ENCODE data around the gene FAM174B. TPM values are rescaled to one million over a fixed set of nuclear protein-coding genes. Genes with fewer than 3 reads are reported as not detected.

Gene FAM174B
- total RNA-seq, 2 donors from 2014 or later: 3.9 to 5.3 TPM

GRCh38 chr15:92580933-92581445 is 74.6 kb downstream of the FAM174B start:
- no peak for ATAC-seq
- no peak for DNase-seq (ENCODE audit: low spot score in 2 of 2)
- no peaks in the 10 kb centered on the region for H3K36me3 Mint-ChIP-seq
- no peaks in the 10 kb centered on the region for H3K9me3 Mint-ChIP-seq
- H3K27ac Mint-ChIP-seq: no peak overlapping the region

- Mint-ChIP-seq H3K36me3 (no peaks in the 10 kb centered on the region), H3K9me3 (no peaks in the 10 kb centered on the region), H3K27ac (no peak overlapping the region)
- DNase-seq (ENCODE audit: low spot score in 2 of 2) (no peak), ATAC-seq (no peak)
These were observed 75.1 kb downstream of the FAM174B start for GRCh38 chr15:92580521-92580920.

- DNase-seq (ENCODE audit: low spot score in 2 of 2) (no peak), ATAC-seq (no peak)
- H3K36me3 Mint-ChIP-seq: no peaks in the 10 kb centered on the region
- H3K27ac Mint-ChIP-seq: no peak overlapping the region
- no peaks in the 10 kb centered on the region for H3K9me3 Mint-ChIP-seq
These were observed 75.6 kb downstream of the FAM174B start for GRCh38 chr15:92579931-92580470.

GRCh38 chr15:92579486-92579885 is 76.1 kb downstream of the FAM174B start:
- H3K36me3 Mint-ChIP-seq: no peaks in the 10 kb centered on the region

GRCh38 chr15:92578096-92578835 is 77.3 kb downstream of the FAM174B start:
- no peak for ATAC-seq
- H3K27ac Mint-ChIP-seq: no peak overlapping the region

More at GRCh38 chr15:92579486-92579885, 76.1 kb downstream of the FAM174B start:
- H3K9me3 Mint-ChIP-seq: no peaks in the 10 kb centered on the region
- DNase-seq (ENCODE audit: low spot score in 2 of 2): no peak
- ATAC-seq: no peak
- no peak overlapping the region for H3K27ac Mint-ChIP-seq

GRCh38 chr15:92576597-92577200 is 78.9 kb downstream of the FAM174B start:
- Mint-ChIP-seq H3K36me3 (no peaks in the 10 kb centered on the region), H3K9me3 (no peaks in the 10 kb centered on the region), H3K27ac (no peak overlapping the region)
- no peak for DNase-seq (ENCODE audit: low spot score in 2 of 2)
- ATAC-seq: no peak

More at GRCh38 chr15:92578096-92578835, 77.3 kb downstream of the FAM174B start:
- DNase-seq (ENCODE audit: low spot score in 2 of 2): no peak
- Mint-ChIP-seq H3K9me3 (no peaks in the 10 kb centered on the region), H3K36me3 (no peaks in the 10 kb centered on the region)

- H3K9me3 Mint-ChIP-seq: no peaks in the 10 kb centered on the region
- no peaks in the 10 kb centered on the region for H3K36me3 Mint-ChIP-seq
- no peak for DNase-seq (ENCODE audit: low spot score in 2 of 2)
- H3K27ac Mint-ChIP-seq: no peak overlapping the region
- ATAC-seq: no peak
These were observed 81.0 kb downstream of the FAM174B start for GRCh38 chr15:92574566-92574965.

GRCh38 chr15:92574161-92574560 is 81.4 kb downstream of the FAM174B start:
- H3K27ac Mint-ChIP-seq: no peak overlapping the region
- ATAC-seq: no peak
- H3K36me3 Mint-ChIP-seq: no peaks in the 10 kb centered on the region
- DNase-seq (ENCODE audit: low spot score in 2 of 2): no peak
- no peaks in the 10 kb centered on the region for H3K9me3 Mint-ChIP-seq

- Mint-ChIP-seq H3K27ac (no peak overlapping the region), H3K36me3 (no peaks in the 10 kb centered on the region), H3K9me3 (no peaks in the 10 kb centered on the region)
- no peak for ATAC-seq
- DNase-seq (ENCODE audit: low spot score in 2 of 2): no peak
These were observed 83.8 kb downstream of the FAM174B start for GRCh38 chr15:92571824-92572223.

- DNase-seq (ENCODE audit: low spot score in 2 of 2) (no peak), ATAC-seq (no peak)
- H3K36me3 Mint-ChIP-seq: no peaks in the 10 kb centered on the region
- H3K27ac Mint-ChIP-seq: no peak overlapping the region
- H3K9me3 Mint-ChIP-seq: no peaks in the 10 kb centered on the region
These were observed 85.2 kb downstream of the FAM174B start for GRCh38 chr15:92570391-92570790.

GRCh38 chr15:92569778-92570177 is 85.8 kb downstream of the FAM174B start:
- no peak overlapping the region for H3K27ac Mint-ChIP-seq
- no peaks in the 10 kb centered on the region for H3K9me3 Mint-ChIP-seq
- ATAC-seq (no peak), DNase-seq (ENCODE audit: low spot score in 2 of 2) (no peak)
- H3K36me3 Mint-ChIP-seq: no peaks in the 10 kb centered on the region

Other genes starting within 250 kb of the FAM174B start
- 100 to 1,000 TPM; 187 to 214 TPM for gene CHD2, start 244.5 kb upstream of the FAM174B start, total RNA-seq